Neural progenitor cell (in vitro differentiated cells): ENCODE data around the gene KLHL40. TPM values are rescaled to one million over a fixed set of nuclear protein-coding genes. Genes with fewer than 3 reads are reported as not detected.
A peak's percentile ranks its signal among the peaks of the same experiment; 100 is the strongest.

ENCODE experiments used
- DNase-seq: peaks from one replicate; pipeline ENCODE4 v3.0.0-alpha.2; 2016; ENCODE audit warnings: low spot score
- H2AFZ ChIP-seq: fragments of 200-600 bp; sonication (generic); replicated peaks from 2 replicates; pipeline ENCODE4 v1.6.1; 2016; ENCODE audit warnings: antibody characterized with exemption
- H3F3A ChIP-seq: fragments of 200-600 bp; sonication (generic); 2 replicates; pipeline ENCODE4 v1.6.1; 2016; ENCODE audit warnings: antibody characterized with exemption, low read depth
- H3K27ac ChIP-seq: fragments of 200-600 bp; sonication (generic); 2 replicates; pipeline ENCODE4 v1.5.1; 2016; ENCODE audit warnings: mild to moderate bottlenecking
- H3K27me3 ChIP-seq: fragments of 200-600 bp; sonication (generic); 2 replicates; pipeline ENCODE4 v1.6.1; 2016; ENCODE audit warnings: mild to moderate bottlenecking, moderate library complexity
- H3K36me3 ChIP-seq: fragments of 200-600 bp; sonication (generic); 2 replicates; pipeline ENCODE4 v1.5.1; 2016
- H3K4me1 ChIP-seq: fragments of 200-600 bp; sonication (generic); 2 replicates; pipeline ENCODE4 v1.6.1; 2016; ENCODE audit warnings: mixed run types
- H3K4me2 ChIP-seq: fragments of 200-600 bp; sonication (generic); 2 replicates; pipeline ENCODE4 v1.6.1; 2016
- H3K4me3 ChIP-seq: fragments of 200-600 bp; sonication (generic); 2 replicates; pipeline ENCODE4 v1.5.1; 2016
- H3K79me2 ChIP-seq: fragments of 200-600 bp; sonication (generic); 2 replicates; pipeline ENCODE4 v1.6.1; 2016; ENCODE audit warnings: low read depth
- H3K9ac ChIP-seq: fragments of 200-600 bp; sonication (generic); 2 replicates; pipeline ENCODE4 v1.6.1; 2016
- H3K9me3 ChIP-seq: fragments of 200-600 bp; sonication (generic); 2 replicates; pipeline ENCODE4 v1.5.1; 2016; ENCODE audit warnings: low read depth
- H4K20me1 ChIP-seq: fragments of 200-600 bp; sonication (generic); 2 replicates; pipeline ENCODE4 v1.6.1; 2016; ENCODE audit warnings: low read depth
- H3K27ac Mint-ChIP-seq: 3 replicates; pipeline ENCODE4 v1.8.0; 2021; ENCODE audit warnings: mixed read lengths
- H3K27me3 Mint-ChIP-seq: 2 replicates; pipeline ENCODE4 v1.8.0; 2022; ENCODE audit warnings: low read depth, mild to moderate bottlenecking, inconsistent platforms, moderate library complexity, mixed read lengths; ENCODE audit not compliant: insufficient read depth
- H3K36me3 Mint-ChIP-seq: 3 replicates; pipeline ENCODE4 v1.8.0; 2021; ENCODE audit warnings: mixed read lengths
- H3K4me1 Mint-ChIP-seq: 3 replicates; pipeline ENCODE4 v1.8.0; 2021; ENCODE audit warnings: mixed read lengths
- H3K4me3 Mint-ChIP-seq: 3 replicates; pipeline ENCODE4 v1.8.0; 2021; ENCODE audit warnings: mild to moderate bottlenecking, moderate library complexity, mixed read lengths
- H3K9me3 Mint-ChIP-seq: 3 replicates; pipeline ENCODE4 v1.8.0; 2020; ENCODE audit warnings: mixed read lengths
- CTCF ChIP-seq: fragments of 200-600 bp; sonication (generic); IDR thresholded peaks from 2 replicates; pipeline ENCODE4 v1.5.1; 2017; ENCODE audit warnings: antibody characterized with exemption, mild to moderate bottlenecking
- EZH2 ChIP-seq: fragments of 200-600 bp; sonication (generic); IDR thresholded peaks from 2 replicates; pipeline ENCODE4 v1.6.1; 2017; ENCODE audit warnings: antibody characterized with exemption, mild to moderate bottlenecking, moderate library complexity
- EZH2phosphoT487 ChIP-seq: fragments of 200-600 bp; sonication (generic); IDR thresholded peaks from 2 replicates; pipeline ENCODE4 v1.6.1; 2017; ENCODE audit warnings: antibody characterized with exemption
- total RNA-seq: library from RNA; depleted of rRNA; stranded (reverse); fragments of >200 nt; gene quantifications from 2 replicates; pipeline ENCODE4 v1.2.3, GENCODE V29; 2015; ENCODE audit warnings: low replicate concordance

KLHL40 gene
- total RNA-seq, 1 donor from 2014 or later, result not detected

GRCh38 chr3:42653303-42653559, 32.1 kb upstream of the KLHL40 start:
- no peaks in the 10 kb centered on the region for H3K9me3 ChIP-seq
- H3F3A ChIP-seq, result peaks cover 16% of the 10 kb centered on the region
- no peak overlapping the region for H3K27ac ChIP-seq
- DNase-seq, result no peak
- H3K4me3 ChIP-seq, result peak overlapping the region; percentile 86
- H3K4me2 ChIP-seq, result peak overlapping the region; percentile 100
- H3K4me3 Mint-ChIP-seq, result peak overlapping the region; percentile 92
- H2AFZ ChIP-seq, result no peak overlapping the region
- H3K36me3 ChIP-seq, result no peaks in the 10 kb centered on the region
- H3K4me1 ChIP-seq, result peaks cover 12% of the 10 kb centered on the region
- peaks cover 5% of the 10 kb centered on the region for H3K27me3 Mint-ChIP-seq
- no peak overlapping the region for H3K9ac ChIP-seq
- H3K36me3 Mint-ChIP-seq, result peaks cover 8% of the 10 kb centered on the region
- no peaks in the 10 kb centered on the region for H3K27me3 ChIP-seq
- peak overlapping the region; percentile 60 for H3K27ac Mint-ChIP-seq
- peaks cover 30% of the 10 kb centered on the region for H3K4me1 Mint-ChIP-seq
- TF ChIP-seq CTCF (no peak), EZH2 (no peak), EZH2phosphoT487 (no peak)
- no peaks in the 10 kb centered on the region for H3K9me3 Mint-ChIP-seq
- H4K20me1 ChIP-seq, result peaks cover 21% of the 10 kb centered on the region
- no peaks in the 10 kb centered on the region for H3K79me2 ChIP-seq

GRCh38 chr3:42653560-42654330, 31.6 kb upstream of the KLHL40 start, which contains the start of gene ZBTB47:
Gene ZBTB47, plus strand, starts transcription at chr3:42653697. Its CDS starts 4,659 bp downstream, at chr3:42658356.
- H3K27ac Mint-ChIP-seq, result peak within 1 kb of the TSS; percentile 81
- H3K27me3 ChIP-seq, result no peaks in the 10 kb centered on the region
- peak within 1 kb of the TSS; percentile 92 for H2AFZ ChIP-seq
- no peaks in the 10 kb centered on the region for H3K36me3 ChIP-seq
- H3K27ac ChIP-seq, result no peak within 1 kb of the TSS
- H3K4me1 Mint-ChIP-seq, result peaks cover 30% of the 10 kb centered on the region
- peak within 1 kb of the TSS; percentile 92 for H3K4me3 Mint-ChIP-seq
- DNase-seq, result peak; percentile 41
- no peaks in the 10 kb centered on the region for H3K9me3 ChIP-seq
- peaks cover 21% of the 10 kb centered on the region for H4K20me1 ChIP-seq
- peak within 1 kb of the TSS; percentile 100 for H3K4me2 ChIP-seq
- peaks cover 12% of the 10 kb centered on the region for H3K4me1 ChIP-seq
- H3F3A ChIP-seq, result peaks cover 11% of the 10 kb centered on the region
- H3K36me3 Mint-ChIP-seq, result peaks cover 8% of the 10 kb centered on the region
- peak within 1 kb of the TSS; percentile 86 for H3K4me3 ChIP-seq
- no peaks in the 10 kb centered on the region for H3K9me3 Mint-ChIP-seq
- TF ChIP-seq CTCF (no peak), EZH2 (peak; percentile 17), EZH2phosphoT487 (no peak)
- no peaks in the 10 kb centered on the region for H3K79me2 ChIP-seq
- peaks cover 5% of the 10 kb centered on the region for H3K27me3 Mint-ChIP-seq
- peak within 1 kb of the TSS; percentile 45 for H3K9ac ChIP-seq

GRCh38 chr3:42654331-42655201, 30.8 kb upstream of the KLHL40 start:
- peak overlapping the region; percentile 100 for H3K4me2 ChIP-seq
- H3K27me3 ChIP-seq, result no peaks in the 10 kb centered on the region
- Mint-ChIP-seq H3K27me3 (peaks cover 5% of the 10 kb centered on the region), H3K36me3 (peaks cover 1% of the 10 kb centered on the region), H3K27ac (no peak overlapping the region), H3K4me3 (peak overlapping the region; percentile 73), H3K9me3 (no peaks in the 10 kb centered on the region), H3K4me1 (peaks cover 30% of the 10 kb centered on the region)
- H3F3A ChIP-seq, result peaks cover 6% of the 10 kb centered on the region
- TF ChIP-seq CTCF, result peak; percentile 59
- no peak for TF ChIP-seq EZH2phosphoT487
- peaks cover 12% of the 10 kb centered on the region for H3K4me1 ChIP-seq
- peaks cover 16% of the 10 kb centered on the region for H4K20me1 ChIP-seq
- H3K9me3 ChIP-seq, result no peaks in the 10 kb centered on the region
- H3K36me3 ChIP-seq, result no peaks in the 10 kb centered on the region
- H3K27ac ChIP-seq, result no peak overlapping the region
- DNase-seq, result peak; percentile 92
- H2AFZ ChIP-seq, result peak overlapping the region; percentile 92
- peak overlapping the region; percentile 45 for H3K9ac ChIP-seq
- peak overlapping the region; percentile 86 for H3K4me3 ChIP-seq
- no peaks in the 10 kb centered on the region for H3K79me2 ChIP-seq
